UCSD-AML1 (cell line): ENCODE measurements around the gene SLC35E2B.
A peak's percentile ranks its signal among the peaks of the same experiment; 100 is the strongest.
"Not testable (repeated sequence)": the region's sequence is repeated elsewhere in the genome, so short reads cannot be mapped to it uniquely, and the experiment has no call there.

Source experiments
- DNase-seq: peaks from one replicate; lab custom pipeline; 2025; ENCODE audit not compliant: unreplicated experiment; lab: John Stamatoyannopoulos, UW

SLC35E2B gene

GRCh38 chr1:1677718-1678580 lies 14.6 kb downstream of the SLC35E2B start:
- peak; percentile 58 for DNase-seq

- not testable (repeated sequence) for DNase-seq
Measured at GRCh38 chr1:1676087-1676486, 16.5 kb downstream of the SLC35E2B start.

- DNase-seq = not testable (repeated sequence)
Measured at GRCh38 chr1:1675218-1675617, 17.4 kb downstream of the SLC35E2B start.

DNA sequence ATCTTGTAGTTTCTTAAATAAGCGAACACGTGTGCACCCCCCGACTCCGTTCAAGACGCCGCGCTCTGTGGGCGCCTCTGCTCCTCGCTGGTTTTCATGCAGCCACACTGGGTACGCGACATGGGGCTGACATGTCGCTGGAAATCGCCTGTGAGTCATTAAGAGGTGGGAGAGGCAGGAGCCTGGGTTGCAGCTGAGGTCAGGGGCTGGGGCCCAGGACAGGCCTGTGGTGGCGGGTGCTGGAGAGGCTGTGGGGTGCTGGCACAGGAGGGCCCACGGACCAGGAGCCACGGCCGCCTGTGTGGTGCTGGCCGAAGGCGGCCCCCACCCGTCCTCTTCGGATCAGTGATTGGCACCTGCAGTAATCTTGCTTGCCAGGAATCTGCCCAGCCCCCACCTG lies 17.8 kb downstream of the SLC35E2B start:
- DNase-seq = not testable (repeated sequence)

- DNase-seq = no peak
Measured at GRCh38 chr1:1672181-1672965, 20.2 kb downstream of the SLC35E2B start.

DNA sequence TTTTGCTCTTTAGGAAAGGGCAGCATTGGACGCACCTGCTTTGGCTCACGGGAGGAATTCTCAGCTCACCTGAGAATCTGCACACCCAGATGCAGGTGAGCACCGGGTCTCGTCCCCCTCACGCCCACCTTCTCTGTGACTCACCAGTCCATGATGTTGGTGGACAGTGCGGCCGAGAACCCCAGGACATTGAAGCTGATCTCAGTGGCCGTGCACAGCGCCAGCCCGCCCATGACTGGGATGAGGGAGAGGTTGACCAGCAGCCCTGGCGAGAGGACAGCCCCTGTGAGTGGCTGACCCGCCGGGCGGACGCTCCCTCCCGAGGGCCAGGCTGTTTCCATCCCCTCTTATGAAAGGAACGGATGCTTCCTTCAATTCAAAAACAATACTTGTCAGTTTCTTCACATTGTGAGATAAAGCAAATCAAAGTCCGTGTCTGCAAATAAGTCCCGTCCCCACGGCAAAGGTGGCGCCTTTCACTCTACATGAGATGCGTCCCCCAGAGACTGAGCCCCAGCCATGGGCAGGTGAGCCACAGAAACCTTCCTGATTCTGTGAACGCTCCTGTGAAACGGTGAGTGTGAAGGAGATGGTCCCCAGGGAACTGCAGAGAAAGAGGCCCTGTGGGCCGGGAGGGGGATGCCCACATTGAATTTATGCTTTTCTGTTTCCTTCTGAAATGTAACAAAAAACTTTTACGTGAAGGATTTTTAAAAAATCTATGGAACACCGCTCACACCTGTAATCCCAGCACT lies 21.1 kb downstream of the SLC35E2B start:
- no peak for DNase-seq

- no peak for DNase-seq
Measured at GRCh38 chr1:1670866-1671265, 21.7 kb downstream of the SLC35E2B start.

GRCh38 chr1:1669468-1670440 lies 22.8 kb downstream of the SLC35E2B start:
- DNase-seq = no peak

- no peak for DNase-seq
Measured at GRCh38 chr1:1666526-1666925, 26.1 kb downstream of the SLC35E2B start.

GRCh38 chr1:1665815-1666251 lies 26.8 kb downstream of the SLC35E2B start:
- DNase-seq = no peak

- DNase-seq = no peak
Measured at GRCh38 chr1:1664941-1665814, 27.4 kb downstream of the SLC35E2B start.

- not testable (repeated sequence) for DNase-seq
Measured at GRCh38 chr1:1664318-1664717, 28.3 kb downstream of the SLC35E2B start.

DNA sequence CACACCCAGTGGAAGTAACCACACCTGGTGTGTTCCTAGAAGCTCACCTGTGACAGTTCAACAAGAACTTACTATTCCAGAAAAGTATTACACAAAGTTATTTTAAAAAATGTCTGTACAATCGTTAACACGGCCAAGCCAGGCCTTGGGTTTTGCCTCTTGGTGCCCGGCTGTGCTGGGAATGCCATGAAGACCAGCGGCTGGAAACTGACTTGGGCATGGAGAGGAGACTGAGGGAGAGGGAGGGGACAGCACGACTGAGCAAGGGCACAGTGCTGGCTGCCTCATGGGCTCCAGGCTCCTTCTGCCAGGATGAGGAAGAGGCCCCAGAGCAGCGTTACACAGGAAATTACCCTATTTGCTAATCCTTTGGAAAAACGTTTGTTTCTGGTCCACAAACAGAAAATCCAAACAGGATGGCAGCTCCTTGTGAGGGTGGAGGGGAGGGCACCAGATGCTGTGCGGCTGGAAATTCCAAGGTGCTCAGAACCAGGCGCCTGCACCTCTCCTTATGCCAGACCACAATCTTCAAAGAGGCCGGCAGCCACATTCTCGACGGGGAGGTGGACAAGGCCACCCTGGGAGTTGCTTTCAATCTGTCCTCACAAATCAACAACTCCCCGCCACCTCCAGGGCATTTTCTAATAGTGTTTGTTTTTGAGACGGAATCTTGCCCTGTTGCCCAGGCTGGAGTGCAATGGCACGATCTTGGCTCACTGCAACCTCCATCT lies 29.6 kb downstream of the SLC35E2B start:
- DNase-seq = not testable (repeated sequence)

GRCh38 chr1:1662392-1662791 lies 30.2 kb downstream of the SLC35E2B start:
- not testable (repeated sequence) for DNase-seq

DNA sequence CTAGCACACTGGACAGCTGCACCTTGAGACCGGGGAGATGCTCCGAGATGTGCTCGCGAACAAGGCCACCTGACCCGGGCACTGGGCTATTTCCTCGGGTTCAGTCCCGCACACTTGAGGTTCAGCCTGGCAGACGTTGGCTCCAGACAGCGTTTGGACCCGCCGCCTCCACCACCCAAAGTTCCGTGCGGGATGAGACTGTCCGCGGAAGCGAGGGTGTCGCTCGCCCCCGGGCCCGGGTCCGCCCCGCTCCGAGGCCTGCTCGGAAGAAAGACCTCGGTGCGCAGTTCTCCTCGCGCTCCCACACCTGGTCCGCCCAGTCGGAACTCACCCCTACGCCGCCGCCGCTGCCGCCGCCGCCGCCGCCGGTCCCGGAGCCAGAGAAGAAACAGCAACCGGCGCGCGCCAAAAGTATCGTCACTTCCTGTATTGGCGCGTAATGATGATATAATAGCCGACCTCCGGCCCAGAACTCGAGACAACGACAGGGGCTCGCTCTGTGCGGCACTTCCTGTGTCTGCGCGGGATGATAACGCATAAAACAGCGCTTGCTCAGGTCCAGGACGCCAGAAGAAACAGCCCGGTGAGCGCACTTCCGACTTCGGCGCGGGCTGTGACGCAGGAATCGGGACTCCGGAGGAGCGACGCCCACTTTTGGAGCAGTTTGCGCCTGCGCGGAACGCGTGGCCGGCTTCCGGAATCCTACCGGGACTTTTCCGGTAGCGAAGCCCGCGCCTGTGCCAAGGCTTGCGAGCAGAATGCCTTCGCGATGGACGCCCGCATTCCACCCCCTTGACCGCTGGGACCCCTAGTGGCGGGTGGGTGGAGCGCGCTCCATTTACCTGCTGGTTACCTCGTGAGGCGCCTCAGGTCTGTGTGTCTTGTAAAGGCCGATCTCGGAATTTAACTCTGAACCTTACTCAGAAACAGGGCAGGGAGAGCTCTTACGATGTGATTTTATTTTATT lies 33.7 kb downstream of the SLC35E2B start, which contains the start of gene CDK11B:
TSS of gene CDK11B (minus strand) at position 422 of the 967 bp plus-strand sequence. CDS start 1,519 bp downstream, outside the sequence.
- DNase-seq = peak; percentile 95

- not testable (repeated sequence) for DNase-seq
Measured at GRCh38 chr1:1648265-1648664, 44.3 kb downstream of the SLC35E2B start.
